Activated B cell treated with CpG ODN at 0.5 μM for 24 hours (primary cell): ENCODE measurements around the gene GIPC2. TPM values are rescaled to one million over a fixed set of nuclear protein-coding genes. Genes with fewer than 3 reads are reported as not detected.
"Not testable (repeated sequence)": the region's sequence is repeated elsewhere in the genome, so short reads cannot be mapped to it uniquely, and the experiment has no call there.

Experiments used
- ATAC-seq: fragments of 200-7000 bp; cut with Tn5 transposase; one replicate; pipeline ENCODE4 v1.10.0; 2021; ENCODE audit warnings: low read depth, mild to moderate bottlenecking, moderate library complexity
- CTCF ChIA-PET: fragments of 350-600 bp; sonication (Branson Sonifier 250); formaldehyde crosslinking; loops from one replicate; lab custom pipeline; 2021; ENCODE audit warnings: antibody characterized with exemption; lab: Charles Lee
- POLR2A ChIA-PET: fragments of 350-600 bp; sonication (Branson Sonifier 250); formaldehyde crosslinking; loops from one replicate; lab custom pipeline; 2021; ENCODE audit warnings: antibody characterized with exemption; lab: Charles Lee
- DNase-seq: peaks from one replicate; pipeline ENCODE4 v3.0.0; 2022
- H3K27ac Mint-ChIP-seq: one replicate; pipeline ENCODE4 v1.8.0; 2020; ENCODE audit warnings: mixed read lengths
- H3K27me3 Mint-ChIP-seq: one replicate; pipeline ENCODE4 v1.8.0; 2021; ENCODE audit warnings: mixed read lengths
- H3K36me3 Mint-ChIP-seq: one replicate; pipeline ENCODE4 v1.8.0; 2021; ENCODE audit warnings: low read depth, mixed read lengths
- H3K4me1 Mint-ChIP-seq: one replicate; pipeline ENCODE4 v1.8.0; 2021; ENCODE audit warnings: mixed read lengths
- H3K4me3 Mint-ChIP-seq: one replicate; pipeline ENCODE4 v1.8.0; 2020; ENCODE audit warnings: mild to moderate bottlenecking, mixed read lengths
- H3K9me3 Mint-ChIP-seq: one replicate; pipeline ENCODE4 v1.8.0; 2020; ENCODE audit warnings: mixed read lengths
- intact Hi-C: fragments of 100-400 bp; cut with micrococcal nuclease; formaldehyde crosslinking; loops from one replicate; pipeline ENCODE4 v1.15.1; 2024
- total RNA-seq: library from RNA; stranded (reverse); gene quantifications from 2 replicates; pipeline ENCODE4 v1.2.3, GENCODE V29; 2022
- TF ChIP-seq, protein P1 (sequence below): fragments of 200-600 bp; IDR thresholded peaks from one replicate; pipeline ENCODE4 v1.8.0; 2022; ENCODE audit warnings: antibody characterized with exemption, mild to moderate bottlenecking

GIPC2 gene
- total RNA-seq, 1 donor from 2014 or later = not detected

DNA sequence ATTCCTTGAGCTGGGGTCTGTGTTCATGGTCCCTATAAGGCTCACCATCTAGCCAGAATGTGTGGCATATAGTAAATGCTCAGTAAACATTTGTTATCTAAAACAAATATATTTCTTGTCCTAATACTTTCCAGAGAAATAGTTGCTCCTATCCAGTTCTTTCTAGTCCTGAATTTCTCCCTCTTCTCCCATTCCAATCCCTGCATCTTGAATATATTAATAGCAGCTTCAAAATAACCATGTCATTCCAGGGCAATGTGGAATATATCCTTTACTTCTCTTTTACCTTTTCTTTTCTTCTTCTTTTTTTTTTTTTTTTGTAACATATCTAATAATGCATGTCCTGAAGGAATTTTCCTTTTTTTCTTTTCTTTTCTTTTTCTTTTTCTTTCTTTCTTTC is 30.6 kb upstream of the GIPC2 start:
- TF ChIP-seq, protein P1, sequence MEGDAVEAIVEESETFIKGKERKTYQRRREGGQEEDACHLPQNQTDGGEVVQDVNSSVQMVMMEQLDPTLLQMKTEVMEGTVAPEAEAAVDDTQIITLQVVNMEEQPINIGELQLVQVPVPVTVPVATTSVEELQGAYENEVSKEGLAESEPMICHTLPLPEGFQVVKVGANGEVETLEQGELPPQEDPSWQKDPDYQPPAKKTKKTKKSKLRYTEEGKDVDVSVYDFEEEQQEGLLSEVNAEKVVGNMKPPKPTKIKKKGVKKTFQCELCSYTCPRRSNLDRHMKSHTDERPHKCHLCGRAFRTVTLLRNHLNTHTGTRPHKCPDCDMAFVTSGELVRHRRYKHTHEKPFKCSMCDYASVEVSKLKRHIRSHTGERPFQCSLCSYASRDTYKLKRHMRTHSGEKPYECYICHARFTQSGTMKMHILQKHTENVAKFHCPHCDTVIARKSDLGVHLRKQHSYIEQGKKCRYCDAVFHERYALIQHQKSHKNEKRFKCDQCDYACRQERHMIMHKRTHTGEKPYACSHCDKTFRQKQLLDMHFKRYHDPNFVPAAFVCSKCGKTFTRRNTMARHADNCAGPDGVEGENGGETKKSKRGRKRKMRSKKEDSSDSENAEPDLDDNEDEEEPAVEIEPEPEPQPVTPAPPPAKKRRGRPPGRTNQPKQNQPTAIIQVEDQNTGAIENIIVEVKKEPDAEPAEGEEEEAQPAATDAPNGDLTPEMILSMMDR = no peak
- no peaks in the 10 kb centered on the region for H3K27me3 Mint-ChIP-seq
- POLR2A ChIA-PET = interaction anchor here (0.7 kb wide), 1 partner anchor 119 kb away, joined by 4 read pairs; no protein-coding TSS in a partner anchor
- CTCF ChIA-PET = no interaction called here
- H3K4me1 Mint-ChIP-seq = peaks cover 7% of the 10 kb centered on the region
- ATAC-seq (no peak), DNase-seq (no peak)
- no peak overlapping the region for H3K27ac Mint-ChIP-seq
- peaks cover 22% of the 10 kb centered on the region for H3K36me3 Mint-ChIP-seq
- no peak overlapping the region for H3K4me3 Mint-ChIP-seq
- H3K9me3 Mint-ChIP-seq = no peaks in the 10 kb centered on the region
- intact Hi-C loops = no loop called here

DNA sequence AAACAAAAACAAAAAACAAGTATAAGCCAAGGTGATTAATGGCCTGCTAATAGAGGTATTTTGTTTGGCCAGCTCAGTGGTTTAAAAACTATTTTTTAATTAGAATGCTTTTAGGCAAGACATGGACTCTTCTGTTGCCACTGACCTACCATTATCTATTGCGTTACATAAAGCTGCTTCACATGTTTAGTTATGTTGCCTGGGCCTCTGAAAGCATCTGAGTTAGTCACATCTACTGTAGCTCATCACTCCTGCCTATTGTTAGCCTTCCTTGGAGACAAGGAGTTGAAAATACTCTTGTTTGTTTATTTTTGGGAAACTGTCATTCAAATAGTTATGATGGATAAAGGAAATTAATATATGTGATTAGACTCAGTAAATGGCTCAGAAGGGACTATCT is 26.7 kb upstream of the GIPC2 start:
- Mint-ChIP-seq H3K4me1 (peaks cover 4% of the 10 kb centered on the region), H3K9me3 (peaks cover 5% of the 10 kb centered on the region), H3K27ac (no peak overlapping the region), H3K36me3 (peaks cover 15% of the 10 kb centered on the region), H3K4me3 (no peak overlapping the region), H3K27me3 (no peaks in the 10 kb centered on the region)
- CTCF ChIA-PET = no interaction called here
- TF ChIP-seq, protein P1 = no peak
- POLR2A ChIA-PET = no interaction called here
- DNase-seq = no peak
- no peak for ATAC-seq
- intact Hi-C loops = no loop called here

DNA sequence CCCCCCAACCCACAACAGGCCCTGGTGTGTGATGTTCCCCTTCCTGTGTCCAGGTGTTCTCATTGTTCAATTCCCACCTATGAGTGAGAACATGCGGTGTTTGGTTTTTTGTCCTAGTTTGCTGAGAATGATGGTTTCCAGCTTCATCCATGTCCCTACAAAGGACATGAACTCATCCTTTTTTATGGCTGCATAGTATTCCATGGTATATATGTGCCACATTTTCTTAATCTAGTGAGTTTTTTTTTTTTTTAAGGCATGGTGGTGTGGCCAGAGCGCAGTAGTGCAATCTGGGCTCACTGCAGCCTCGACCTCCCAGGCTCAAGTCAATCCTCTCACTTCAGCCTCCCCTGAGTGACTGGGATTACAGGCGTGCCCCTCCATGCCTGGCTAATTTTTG is 24.6 kb upstream of the GIPC2 start:
- intact Hi-C loops, POLR2A ChIA-PET, H3K27me3 Mint-ChIP-seq, ATAC-seq, H3K36me3 Mint-ChIP-seq, H3K4me1 Mint-ChIP-seq, H3K4me3 Mint-ChIP-seq, H3K9me3 Mint-ChIP-seq, H3K27ac Mint-ChIP-seq, DNase-seq, CTCF ChIA-PET: not testable (repeated sequence)

DNA sequence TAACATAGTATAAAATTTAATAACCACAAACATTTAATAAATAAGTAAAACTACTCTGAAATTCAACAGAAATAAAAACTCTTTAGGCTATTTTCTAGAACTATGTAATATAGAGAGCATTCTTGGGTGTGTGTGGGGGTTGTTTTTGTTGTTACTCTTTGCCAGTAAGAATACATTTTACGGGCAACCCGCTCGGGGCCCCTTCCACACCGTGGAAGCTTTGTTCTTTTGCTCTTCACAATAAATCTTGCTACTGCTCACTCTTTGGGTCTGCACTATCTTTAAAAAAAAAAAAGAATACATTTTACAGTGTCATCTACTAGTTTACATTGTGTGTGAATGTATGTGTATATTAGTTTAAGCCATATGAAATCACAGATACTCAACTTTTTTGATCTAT is 16.0 kb upstream of the GIPC2 start:
- ChIA-PET POLR2A (no interaction called here), CTCF (no interaction called here)
- DNase-seq = no peak
- no peaks in the 10 kb centered on the region for H3K4me1 Mint-ChIP-seq
- no peaks in the 10 kb centered on the region for H3K9me3 Mint-ChIP-seq
- H3K27me3 Mint-ChIP-seq = no peaks in the 10 kb centered on the region
- H3K36me3 Mint-ChIP-seq = no peaks in the 10 kb centered on the region
- H3K4me3 Mint-ChIP-seq = no peak overlapping the region
- intact Hi-C loops = no loop called here
- H3K27ac Mint-ChIP-seq = no peak overlapping the region
- ATAC-seq = no peak
- TF ChIP-seq, protein P1 = no peak

DNA sequence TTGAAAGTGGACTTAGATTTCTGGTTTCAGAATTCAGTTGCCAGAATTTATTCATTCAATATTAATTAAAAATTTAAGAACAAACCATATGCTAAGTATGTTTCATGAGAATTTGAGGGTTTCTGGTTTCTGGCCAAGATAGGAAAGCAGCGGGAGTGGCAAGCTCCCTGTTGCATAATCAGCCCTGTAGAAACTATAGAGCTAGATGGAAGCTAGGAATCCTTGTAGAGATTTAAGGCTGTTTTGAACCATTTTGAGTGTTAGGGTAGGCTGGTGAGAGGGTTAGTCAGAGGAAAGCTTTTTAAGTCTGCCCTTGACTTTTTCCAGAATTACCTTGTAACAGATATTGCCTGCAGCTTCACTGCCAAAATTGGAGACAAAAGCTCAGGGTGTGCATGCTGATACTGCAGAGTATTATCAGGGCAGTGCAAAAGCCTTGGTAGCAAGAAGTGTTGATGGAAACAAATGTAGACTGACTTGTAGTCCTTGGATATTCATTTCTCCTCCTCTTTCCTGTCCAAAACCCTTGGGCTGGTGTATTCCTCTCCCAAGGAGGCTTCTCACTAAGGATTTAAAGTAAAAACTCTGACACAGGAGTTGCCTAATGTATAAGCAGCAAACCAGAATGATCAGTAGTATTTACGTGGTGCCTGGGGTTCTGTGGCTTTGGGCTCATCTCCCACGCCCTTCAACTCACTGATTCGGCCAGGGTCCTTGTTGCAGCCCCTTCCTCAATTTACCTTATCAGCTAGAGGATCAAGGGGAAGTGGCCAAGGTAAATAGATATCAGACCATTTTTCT is 12.6 kb upstream of the GIPC2 start:
- Mint-ChIP-seq H3K4me3 (no peak overlapping the region), H3K9me3 (no peaks in the 10 kb centered on the region), H3K27ac (no peak overlapping the region), H3K27me3 (no peaks in the 10 kb centered on the region), H3K4me1 (no peaks in the 10 kb centered on the region), H3K36me3 (no peaks in the 10 kb centered on the region)
- POLR2A ChIA-PET = no interaction called here
- no peak for DNase-seq
- CTCF ChIA-PET = no interaction called here
- intact Hi-C loops = no loop called here
- TF ChIP-seq, protein P1 = no peak
- no peak for ATAC-seq
